Retina (tissue), 1 donor: ENCODE results near the gene TGM1.

Experiments
- DNase-seq: peaks from one replicate; pipeline ENCODE4 v3.0.0-alpha.2; 2016

TGM1 gene

GRCh38 chr14:24269910-24270536, 7.0 kb upstream of the TGM1 start:
- DNase-seq, result no peak

- no peak for DNase-seq
Observed at GRCh38 chr14:24269368-24269767, 6.4 kb upstream of the TGM1 start.

- DNase-seq, result no peak
Observed at GRCh38 chr14:24268225-24268624, 5.2 kb upstream of the TGM1 start.

- DNase-seq, result no peak
Observed at GRCh38 chr14:24267516-24267915, 4.5 kb upstream of the TGM1 start.

GRCh38 chr14:24266344-24267244, 3.6 kb upstream of the TGM1 start:
- no peak for DNase-seq

- DNase-seq, result no peak
Observed at GRCh38 chr14:24264298-24264697, 1.3 kb upstream of the TGM1 start.

GRCh38 chr14:24263848-24264247, 871 bp upstream of the TGM1 start:
- no peak for DNase-seq

GRCh38 chr14:24261969-24262327, 1.0 kb downstream of the TGM1 start:
- no peak for DNase-seq

- no peak for DNase-seq
Observed at GRCh38 chr14:24261256-24261968, 1.6 kb downstream of the TGM1 start.

GRCh38 chr14:24260780-24261157, 2.2 kb downstream of the TGM1 start:
- no peak for DNase-seq

- DNase-seq, result no peak
Observed at GRCh38 chr14:24260026-24260779, 2.8 kb downstream of the TGM1 start.

GRCh38 chr14:24259282-24260025, 3.5 kb downstream of the TGM1 start:
- DNase-seq, result no peak

GRCh38 chr14:24258548-24259265, 4.3 kb downstream of the TGM1 start:
- no peak for DNase-seq

GRCh38 chr14:24258119-24258518, 4.9 kb downstream of the TGM1 start:
- no peak for DNase-seq

GRCh38 chr14:24256960-24257359, 6.0 kb downstream of the TGM1 start:
- DNase-seq, result no peak

GRCh38 chr14:24255931-24256711, 6.9 kb downstream of the TGM1 start:
- DNase-seq, result no peak

GRCh38 chr14:24255438-24255837, 7.5 kb downstream of the TGM1 start:
- DNase-seq, result no peak

GRCh38 chr14:24254630-24255392, 8.2 kb downstream of the TGM1 start:
- DNase-seq, result no peak

GRCh38 chr14:24253936-24254335, 9.0 kb downstream of the TGM1 start:
- DNase-seq, result no peak
